Loucy (cell line): Measurements from ENCODE around the gene SPATC1L.

ENCODE experiments used
- EZH2phosphoT487 ChIP-seq: fragments of 200-600 bp; IDR thresholded peaks from 2 replicates; pipeline ENCODE4 v1.6.1; 2018; ENCODE audit warnings: antibody characterized with exemption, mild to moderate bottlenecking, moderate library complexity, borderline replicate concordance
- TF ChIP-seq, protein P1 (sequence below): fragments of 200-600 bp; sonication (generic); conservative IDR thresholded peaks from 2 replicates; pipeline ENCODE4 v1.5.1; 2014; ENCODE audit warnings: mild to moderate bottlenecking, antibody characterized with exemption, low read length

DNA sequence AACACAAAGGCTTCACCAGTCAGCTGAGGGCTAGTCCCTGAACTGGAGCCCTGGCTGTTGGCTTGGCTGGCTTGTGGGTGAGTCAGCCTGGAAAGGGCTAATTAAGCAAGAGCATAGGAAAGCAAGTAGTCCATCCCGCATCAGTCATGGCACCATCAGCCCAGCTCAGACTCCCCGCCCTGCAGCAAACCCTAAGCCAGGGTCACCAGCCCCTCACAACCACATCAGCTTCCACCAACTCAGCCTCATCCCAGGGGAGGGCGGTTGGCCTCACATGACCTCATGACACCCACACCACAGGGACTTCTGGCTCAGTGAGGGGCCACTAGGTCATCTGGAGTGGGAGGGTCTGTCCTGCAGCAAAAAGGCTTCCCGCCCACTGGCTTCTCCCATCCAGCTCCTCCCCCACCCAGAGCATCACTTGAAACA, 7.0 kb upstream of the SPATC1L start:
- TF ChIP-seq, protein P1, sequence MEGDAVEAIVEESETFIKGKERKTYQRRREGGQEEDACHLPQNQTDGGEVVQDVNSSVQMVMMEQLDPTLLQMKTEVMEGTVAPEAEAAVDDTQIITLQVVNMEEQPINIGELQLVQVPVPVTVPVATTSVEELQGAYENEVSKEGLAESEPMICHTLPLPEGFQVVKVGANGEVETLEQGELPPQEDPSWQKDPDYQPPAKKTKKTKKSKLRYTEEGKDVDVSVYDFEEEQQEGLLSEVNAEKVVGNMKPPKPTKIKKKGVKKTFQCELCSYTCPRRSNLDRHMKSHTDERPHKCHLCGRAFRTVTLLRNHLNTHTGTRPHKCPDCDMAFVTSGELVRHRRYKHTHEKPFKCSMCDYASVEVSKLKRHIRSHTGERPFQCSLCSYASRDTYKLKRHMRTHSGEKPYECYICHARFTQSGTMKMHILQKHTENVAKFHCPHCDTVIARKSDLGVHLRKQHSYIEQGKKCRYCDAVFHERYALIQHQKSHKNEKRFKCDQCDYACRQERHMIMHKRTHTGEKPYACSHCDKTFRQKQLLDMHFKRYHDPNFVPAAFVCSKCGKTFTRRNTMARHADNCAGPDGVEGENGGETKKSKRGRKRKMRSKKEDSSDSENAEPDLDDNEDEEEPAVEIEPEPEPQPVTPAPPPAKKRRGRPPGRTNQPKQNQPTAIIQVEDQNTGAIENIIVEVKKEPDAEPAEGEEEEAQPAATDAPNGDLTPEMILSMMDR: no peak
- no peak for TF ChIP-seq EZH2phosphoT487
